MCF 10A (cell line): Measurements from ENCODE around the gene RHOF. TPM values are rescaled to one million over a fixed set of nuclear protein-coding genes. Genes with fewer than 3 reads are reported as not detected.

Experiments
- BruUV-seq: library from RNA; stranded (reverse); fragments of 400-500 nt; replicated peaks from 2 replicates; lab custom pipeline; 2021; lab: Mats Ljungman, UMichigan
- CTCF ChIA-PET: fragments of 300-600 bp; sonication (Branson Sonifier 250); formaldehyde crosslinking; extraction: SDS; loops from one replicate; lab custom pipeline; 2021; ENCODE audit warnings: antibody characterized with exemption, inconsistent platforms; lab: Yijun Ruan, JAX
- POLR2A ChIA-PET: fragments of 300-600, 350-650 bp; sonication (Branson Sonifier 250); formaldehyde crosslinking; extraction: SDS; loops from one replicate; lab custom pipeline; 2020; ENCODE audit warnings: antibody characterized with exemption, inconsistent platforms; lab: Yijun Ruan, JAX
- DNase-seq: peaks from one replicate; pipeline ENCODE4 v3.0.0-alpha.2; 2018; ENCODE audit not compliant: unreplicated experiment
- H3K27ac Mint-ChIP-seq: one replicate; pipeline ENCODE4 v1.8.0; 2022; ENCODE audit warnings: mild to moderate bottlenecking, low read depth, mixed read lengths; ENCODE audit not compliant: unreplicated experiment
- H3K27me3 Mint-ChIP-seq: one replicate; pipeline ENCODE4 v1.8.0; 2022; ENCODE audit warnings: mixed read lengths; ENCODE audit not compliant: insufficient read depth, unreplicated experiment
- H3K36me3 Mint-ChIP-seq: one replicate; pipeline ENCODE4 v1.8.0; 2022; ENCODE audit warnings: mild to moderate bottlenecking, moderate library complexity, mixed read lengths; ENCODE audit not compliant: insufficient read depth, unreplicated experiment
- H3K4me1 Mint-ChIP-seq: one replicate; pipeline ENCODE4 v1.8.0; 2022; ENCODE audit warnings: mixed read lengths; ENCODE audit not compliant: insufficient read depth, unreplicated experiment
- H3K4me3 Mint-ChIP-seq: one replicate; pipeline ENCODE4 v1.8.0; 2022; ENCODE audit warnings: mild to moderate bottlenecking, moderate library complexity, mixed read lengths; ENCODE audit not compliant: unreplicated experiment
- H3K9me3 Mint-ChIP-seq: one replicate; pipeline ENCODE4 v1.8.0; 2022; ENCODE audit warnings: mixed read lengths; ENCODE audit not compliant: unreplicated experiment
- CTCF ChIP-seq: fragments of 200-600 bp; IDR thresholded peaks from one replicate; pipeline ENCODE4 v1.8.0; 2022; ENCODE audit warnings: antibody characterized with exemption, mild to moderate bottlenecking; ENCODE audit not compliant: unreplicated experiment
- intact Hi-C: fragments of 100-400 bp; cut with micrococcal nuclease; formaldehyde crosslinking; loops from 2 replicates; pipeline ENCODE4 v1.14.1; 2022
- total RNA-seq: library from RNA; stranded (reverse); gene quantifications from 2 replicates; pipeline ENCODE4 v1.2.3, GENCODE V29; 2022

Gene RHOF
- total RNA-seq, 1 experiment from 2014 or later: 9.5 TPM

DNA sequence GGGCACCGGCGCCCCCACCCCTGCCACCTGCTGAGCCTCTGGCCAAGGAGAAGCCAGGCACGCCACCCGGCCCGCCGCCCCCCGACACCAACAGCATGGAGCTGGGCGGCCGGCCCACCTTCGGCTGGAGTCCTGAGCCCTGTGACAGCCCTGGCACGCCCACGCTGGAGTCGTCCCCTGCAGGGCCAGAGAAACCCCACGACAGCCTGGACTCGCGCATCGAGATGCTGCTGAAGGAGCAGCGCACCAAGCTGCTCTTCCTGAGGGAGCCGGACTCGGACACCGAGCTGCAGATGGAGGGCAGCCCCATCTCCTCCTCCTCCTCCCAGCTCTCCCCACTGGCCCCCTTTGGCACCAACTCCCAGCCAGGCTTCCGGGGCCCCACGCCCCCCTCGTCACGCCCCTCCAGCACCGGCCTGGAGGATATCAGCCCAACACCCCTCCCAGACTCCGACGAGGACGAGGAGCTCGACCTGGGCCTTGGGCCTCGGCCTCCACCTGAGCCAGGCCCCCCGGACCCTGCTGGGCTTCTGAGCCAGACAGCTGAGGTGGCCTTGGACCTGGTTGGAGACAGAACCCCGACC lies 16.8 kb upstream of the RHOF start:
- TF ChIP-seq CTCF: no peak
- Mint-ChIP-seq H3K9me3 (no peaks in the 10 kb centered on the region), H3K27me3 (no peaks in the 10 kb centered on the region), H3K4me1 (peaks cover 28% of the 10 kb centered on the region), H3K4me3 (peak overlapping the region; percentile 82), H3K36me3 (peaks cover 39% of the 10 kb centered on the region), H3K27ac (no peak overlapping the region)
- CTCF ChIA-PET: interaction anchor here (0.6 to 16.6 kb wide), 10 partner anchors 8 to 116 kb away, joined by 3 to 390 read pairs (median 4); partner anchors contain the start of genes PSMD9 and RHOF
- POLR2A ChIA-PET: interaction anchor here (1.3 to 12.4 kb wide), 4 partner anchors 13 to 98 kb away, joined by 3 to 344 read pairs (median 15); partner anchors contain the start of genes PSMD9, RHOF, SETD1B and TMEM120B
- no peak for DNase-seq
- BruUV-seq: no TSS peak
- intact Hi-C loops: no loop called here

DNA sequence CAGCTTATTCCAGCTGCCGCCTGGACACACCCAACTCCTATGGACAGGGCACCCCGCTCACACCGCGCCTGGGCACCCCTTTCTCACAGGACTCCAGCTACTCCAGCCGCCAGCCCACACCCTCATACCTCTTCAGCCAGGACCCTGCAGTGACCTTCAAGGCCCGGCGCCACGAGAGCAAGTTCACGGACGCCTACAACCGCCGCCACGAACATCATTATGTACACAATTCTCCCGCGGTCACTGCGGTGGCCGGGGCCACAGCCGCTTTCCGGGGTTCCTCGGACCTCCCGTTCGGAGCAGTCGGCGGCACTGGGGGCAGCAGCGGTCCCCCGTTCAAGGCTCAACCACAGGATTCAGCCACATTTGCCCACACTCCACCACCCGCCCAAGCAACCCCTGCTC lies 16.2 kb upstream of the RHOF start:
- Mint-ChIP-seq H3K9me3 (no peaks in the 10 kb centered on the region), H3K36me3 (peaks cover 33% of the 10 kb centered on the region), H3K4me1 (peaks cover 28% of the 10 kb centered on the region), H3K4me3 (no peak overlapping the region), H3K27me3 (no peaks in the 10 kb centered on the region), H3K27ac (no peak overlapping the region)
- POLR2A ChIA-PET: interaction anchor here (12.4 kb wide), 1 partner anchor 13 kb away, joined by 344 read pairs; the partner anchor contains the start of genes RHOF and SETD1B
- no peak for TF ChIP-seq CTCF
- no peak for DNase-seq
- intact Hi-C loops: no loop called here
- CTCF ChIA-PET: interaction anchor here (0.5 to 16.6 kb wide), 2 partner anchors 14 to 235 kb away, joined by 3 to 390 read pairs; partner anchors contain the start of gene RHOF
- BruUV-seq: no TSS peak

DNA sequence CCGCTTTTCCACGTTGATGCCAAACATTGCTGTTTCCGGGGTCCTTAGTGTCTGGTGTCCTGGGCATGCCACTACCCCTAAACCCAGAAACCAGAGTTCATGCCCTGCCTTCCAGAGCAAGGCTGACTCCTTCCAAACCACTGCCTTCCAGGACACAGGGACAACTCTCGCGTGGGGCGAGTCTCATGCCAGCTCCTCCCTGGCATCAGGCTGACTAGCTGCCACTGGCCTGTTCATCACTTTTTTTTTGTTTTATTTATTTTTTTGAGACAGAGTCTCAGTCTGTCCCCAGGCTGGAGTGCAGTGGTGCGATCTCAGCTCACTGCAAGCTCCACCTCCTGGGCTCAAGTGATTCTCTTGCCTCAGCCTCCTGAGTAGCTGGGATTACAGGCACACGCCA lies 15.1 kb upstream of the RHOF start:
- no peak for TF ChIP-seq CTCF
- H3K36me3 Mint-ChIP-seq: peaks cover 33% of the 10 kb centered on the region
- peak overlapping the region; percentile 39 for H3K27ac Mint-ChIP-seq
- no peaks in the 10 kb centered on the region for H3K9me3 Mint-ChIP-seq
- H3K27me3 Mint-ChIP-seq: no peaks in the 10 kb centered on the region
- peaks cover 26% of the 10 kb centered on the region for H3K4me1 Mint-ChIP-seq
- BruUV-seq: no TSS peak
- H3K4me3 Mint-ChIP-seq: no peak overlapping the region
- no peak for DNase-seq
- ChIA-PET POLR2A (interaction anchor here (12.4 kb wide), 1 partner anchor 12 kb away, joined by 344 read pairs; the partner anchor contains the start of genes RHOF and SETD1B), CTCF (interaction anchor here (16.6 kb wide), 1 partner anchor 13 kb away, joined by 390 read pairs; the partner anchor contains the start of gene RHOF)
- intact Hi-C loops: no loop called here

GRCh38 chr12:121807642-121808347 lies 14.3 kb upstream of the RHOF start:
- ChIA-PET POLR2A (interaction anchor here (12.4 kb wide), 1 partner anchor 11 kb away, joined by 344 read pairs; the partner anchor contains the start of genes RHOF and SETD1B), CTCF (interaction anchor here (1.1 to 16.6 kb wide), 4 partner anchors 12 to 87 kb away, joined by 3 to 390 read pairs (median 4); partner anchors contain the start of gene RHOF)
- no peak overlapping the region for H3K4me3 Mint-ChIP-seq
- no peak for TF ChIP-seq CTCF
- no peaks in the 10 kb centered on the region for H3K27me3 Mint-ChIP-seq
- no peak overlapping the region for H3K27ac Mint-ChIP-seq
- H3K4me1 Mint-ChIP-seq: peaks cover 17% of the 10 kb centered on the region
- no peaks in the 10 kb centered on the region for H3K9me3 Mint-ChIP-seq
- intact Hi-C loops: no loop called here
- H3K36me3 Mint-ChIP-seq: peaks cover 37% of the 10 kb centered on the region
- BruUV-seq: no TSS peak
- no peak for DNase-seq
